ENCODE measurements around the gene ZNF479.

GRCh38 chr7:57176928-57177635 is 44.8 kb upstream of the ZNF479 start:
- TF ChIP-seq CTCF (IDR thresholded peaks at IDR 0.05; ENCODE audit: insufficient read depth, low read depth, low read length) (no peak), EZH2 (IDR thresholded peaks at IDR 0.05; ENCODE audit: insufficient read depth, low read length) (no peak)

Data from astrocyte (in vitro differentiated cells and primary cell).